H9 (cell line): Measurements from ENCODE around the gene COX7A2L. TPM values are rescaled to one million over a fixed set of nuclear protein-coding genes. Genes with fewer than 3 reads are reported as not detected.

ENCODE experiments used
- DNase-seq: peaks from one replicate; pipeline ENCODE4 v3.0.0-alpha.2; 2017
- H2AFZ ChIP-seq: one replicate; pipeline ENCODE4 v1.6.1; 2013; ENCODE audit warnings: mild to moderate bottlenecking, low read length, control low read depth, moderate library complexity
- H2AK5ac ChIP-seq: 2 replicates; pipeline ENCODE4 v1.6.1; 2013; ENCODE audit warnings: low read length, control low read depth, mixed read lengths; ENCODE audit not compliant: insufficient read length
- H2BK120ac ChIP-seq: one replicate; pipeline ENCODE4 v1.6.1; 2013; ENCODE audit warnings: low read depth, mild to moderate bottlenecking, low read length, control low read depth, inconsistent platforms; ENCODE audit not compliant: poor library complexity, severe bottlenecking
- H2BK12ac ChIP-seq: 2 replicates; pipeline ENCODE4 v1.6.1; 2013; ENCODE audit warnings: low read length, control low read depth, mixed read lengths, low read depth; ENCODE audit not compliant: insufficient read length
- H2BK15ac ChIP-seq: 2 replicates; pipeline ENCODE4 v1.6.1; 2013; ENCODE audit warnings: low read depth, low read length, control low read depth
- H2BK20ac ChIP-seq: one replicate; pipeline ENCODE4 v1.6.1; 2013; ENCODE audit warnings: low read depth, mild to moderate bottlenecking, low read length, control low read depth, inconsistent platforms; ENCODE audit not compliant: poor library complexity, severe bottlenecking
- H2BK5ac ChIP-seq: 2 replicates; pipeline ENCODE4 v1.6.1; 2013; ENCODE audit warnings: low read length, control low read depth, mixed read lengths; ENCODE audit not compliant: insufficient read length
- H3K14ac ChIP-seq: 2 replicates; pipeline ENCODE4 v1.6.1; 2013; ENCODE audit warnings: low read length, control low read depth; ENCODE audit not compliant: insufficient read depth
- H3K18ac ChIP-seq: 2 replicates; pipeline ENCODE4 v1.6.1; 2013; ENCODE audit warnings: low read depth, mild to moderate bottlenecking, mixed read lengths, low read length, control low read depth; ENCODE audit not compliant: insufficient read length
- H3K23ac ChIP-seq: 2 replicates; pipeline ENCODE4 v1.6.1; 2013; ENCODE audit warnings: low read length, control low read depth, mixed read lengths, low read depth; ENCODE audit not compliant: insufficient read length
- H3K23me2 ChIP-seq: 2 replicates; pipeline ENCODE4 v1.6.1; 2013; ENCODE audit warnings: low read depth, mild to moderate bottlenecking, mixed read lengths, low read length, control low read depth; ENCODE audit not compliant: insufficient read length, poor library complexity, severe bottlenecking
- H3K27ac ChIP-seq: 2 replicates; pipeline ENCODE4 v1.5.1; 2013; ENCODE audit warnings: low read length, control low read depth, mixed read lengths, low read depth; ENCODE audit not compliant: insufficient read length
- H3K27me3 ChIP-seq: 2 replicates; pipeline ENCODE4 v1.6.1; 2013; ENCODE audit warnings: low read length, control low read depth, inconsistent platforms; ENCODE audit not compliant: insufficient read depth
- H3K4ac ChIP-seq: 2 replicates; pipeline ENCODE4 v1.6.1; 2013; ENCODE audit warnings: low read depth, mild to moderate bottlenecking, control low read depth, inconsistent platforms, low read length, moderate library complexity
- H3K4me1 ChIP-seq: 2 replicates; pipeline ENCODE4 v1.6.1; 2013; ENCODE audit warnings: low read length, control low read depth, inconsistent platforms; ENCODE audit not compliant: insufficient read depth
- H3K4me2 ChIP-seq: 2 replicates; pipeline ENCODE4 v1.6.1; 2013; ENCODE audit warnings: low read length, control low read depth, mixed read lengths; ENCODE audit not compliant: insufficient read length, insufficient read depth
- H3K56ac ChIP-seq: 2 replicates; pipeline ENCODE4 v1.6.1; 2013; ENCODE audit warnings: low read depth, mild to moderate bottlenecking, mixed read lengths, low read length, control low read depth; ENCODE audit not compliant: insufficient read length
- H3K79me1 ChIP-seq: 2 replicates; pipeline ENCODE4 v1.6.1; 2013; ENCODE audit warnings: low read depth, mild to moderate bottlenecking, moderate library complexity, low read length, control low read depth, inconsistent platforms; ENCODE audit not compliant: insufficient read depth, poor library complexity, severe bottlenecking
- H3K79me2 ChIP-seq: 2 replicates; pipeline ENCODE4 v1.6.1; 2013; ENCODE audit warnings: low read length, control low read depth, inconsistent platforms; ENCODE audit not compliant: insufficient read depth
- H3K9ac ChIP-seq: 2 replicates; pipeline ENCODE4 v1.6.1; 2013; ENCODE audit warnings: low read length, control low read depth, mixed read lengths; ENCODE audit not compliant: insufficient read length; ENCODE audit errors: extremely low read depth
- H3K9me3 ChIP-seq: one replicate; pipeline ENCODE4 v1.6.1; 2013; ENCODE audit warnings: low read depth, low read length, inconsistent platforms; ENCODE audit not compliant: control insufficient read depth
- H3T11ph ChIP-seq: one replicate; pipeline ENCODE4 v1.6.1; 2013; ENCODE audit warnings: mild to moderate bottlenecking, low read length, control low read depth, inconsistent platforms
- H4K20me1 ChIP-seq: one replicate; pipeline ENCODE4 v1.6.1; 2013; ENCODE audit not compliant: control insufficient read depth, insufficient read length, insufficient read depth
- H4K5ac ChIP-seq: 2 replicates; pipeline ENCODE4 v1.6.1; 2013; ENCODE audit warnings: low read depth, mild to moderate bottlenecking, mixed read lengths, low read length, control low read depth; ENCODE audit not compliant: insufficient read length
- H4K8ac ChIP-seq: replicated peaks from 2 replicates; pipeline ENCODE4 v1.6.1; 2013; ENCODE audit warnings: low read length, control low read depth, mixed read lengths, low read depth; ENCODE audit not compliant: insufficient read length
- H4K91ac ChIP-seq: 2 replicates; pipeline ENCODE4 v1.6.1; 2013; ENCODE audit warnings: low read depth, mild to moderate bottlenecking, moderate library complexity, mixed read lengths, low read length, control low read depth; ENCODE audit not compliant: insufficient read length
- H3K27ac Mint-ChIP-seq, 3 experiments: 2 replicates in 2 of 3; 3 replicates in 1 of 3; pipeline ENCODE4 v1.8.0; 2020 to 2021; ENCODE audit warnings: mixed read lengths in 3 of 3, mild to moderate bottlenecking in 1 of 3, moderate library complexity in 1 of 3
- H3K27me3 Mint-ChIP-seq: 2 replicates; pipeline ENCODE4 v1.8.0; 2021; ENCODE audit warnings: low read depth, mild to moderate bottlenecking, moderate library complexity, mixed read lengths
- H3K36me3 Mint-ChIP-seq, 3 experiments: 2 replicates in 2 of 3; 3 replicates in 1 of 3; pipeline ENCODE4 v1.8.0; 2020 to 2021; ENCODE audit warnings: low read depth in 3 of 3, mixed read lengths in 3 of 3; ENCODE audit not compliant: insufficient read depth in 1 of 3
- H3K4me1 Mint-ChIP-seq, 2 experiments: 2 replicates each; pipeline ENCODE4 v1.8.0; 2020; ENCODE audit warnings: mixed read lengths in 2 of 2
- H3K4me3 Mint-ChIP-seq, 2 experiments: 2 replicates in 1 of 2; 3 replicates in 1 of 2; pipeline ENCODE4 v1.8.0; 2020 to 2021; ENCODE audit warnings: mild to moderate bottlenecking in 2 of 2, mixed read lengths in 2 of 2, moderate library complexity in 1 of 2
- H3K9me3 Mint-ChIP-seq, 2 experiments: 2 replicates in 1 of 2; 3 replicates in 1 of 2; pipeline ENCODE4 v1.8.0; 2020; ENCODE audit warnings: mild to moderate bottlenecking in 2 of 2, mixed read lengths in 2 of 2, moderate library complexity in 1 of 2
- CTCF ChIP-seq: fragments of 200-600 bp; sonication (generic); conservative IDR thresholded peaks from 3 replicates; pipeline ENCODE4 v1.8.0; 2021; ENCODE audit warnings: antibody characterized with exemption, mild to moderate bottlenecking
- WGBS: extraction: QIAGEN DNeasy Blood & Tissue Kit; methylation state at CpG from one replicate; pipeline ENCODE4 v1.1.7; 2013; ENCODE audit warnings: missing lambda C conversion rate, low lambda C conversion rate, mixed read lengths; ENCODE audit not compliant: insufficient read length; ENCODE audit errors: extremely low coverage; 5-methylcytosine and 5-hydroxymethylcytosine counted together
- total RNA-seq: library from RNA; stranded (reverse); gene quantifications from 2 replicates; pipeline ENCODE4 v1.2.1, GENCODE V29; 2021

COX7A2L gene
- total RNA-seq, 1 experiment from 2014 or later, result 102 TPM

GRCh38 chr2:42325609-42326008 is 35.4 kb downstream of the COX7A2L start:
- Mint-ChIP-seq H3K27ac (no peak overlapping the region), H3K27me3 (no peaks in the 10 kb centered on the region), H3K4me1 (no peaks in the 10 kb centered on the region), H3K36me3 (peaks cover 12 to 25% (median 20%) of the 10 kb centered on the region in 3 experiments; a peak in 6 of 7 replicates), H3K9me3 (no peaks in the 10 kb centered on the region), H3K4me3 (no peak overlapping the region)
- H3K4me1 ChIP-seq, result no peaks in the 10 kb centered on the region
- H3K27me3 ChIP-seq, result no peaks in the 10 kb centered on the region
- H3K23ac ChIP-seq, result no peak overlapping the region
- WGBS, result no CpG with 5 or more reads among the region's 1 CpG
- no peak for TF ChIP-seq CTCF
- H2BK12ac ChIP-seq, result no peak overlapping the region
- no peak overlapping the region for H3K56ac ChIP-seq
- H3K27ac ChIP-seq, result no peak overlapping the region
- H2BK5ac ChIP-seq, result no peak overlapping the region
- H3K18ac ChIP-seq, result no peak overlapping the region
- no peak overlapping the region for H2BK20ac ChIP-seq
- H3T11ph ChIP-seq, result no peak overlapping the region
- no peak overlapping the region for H3K4me2 ChIP-seq
- no peaks in the 10 kb centered on the region for H3K23me2 ChIP-seq
- no peaks in the 10 kb centered on the region for H3K9me3 ChIP-seq
- H3K4ac ChIP-seq, result no peak overlapping the region
- no peak overlapping the region for H4K8ac ChIP-seq
- no peak overlapping the region for H3K9ac ChIP-seq
- H2AFZ ChIP-seq, result no peak overlapping the region
- H3K79me2 ChIP-seq, result no peaks in the 10 kb centered on the region
- no peaks in the 10 kb centered on the region for H3K79me1 ChIP-seq
- no peak overlapping the region for H4K5ac ChIP-seq
- H3K14ac ChIP-seq, result no peak overlapping the region
- no peak overlapping the region for H2BK120ac ChIP-seq
- no peaks in the 10 kb centered on the region for H4K20me1 ChIP-seq
- no peak overlapping the region for H4K91ac ChIP-seq
- no peak overlapping the region for H2AK5ac ChIP-seq
- DNase-seq, result no peak
- no peak overlapping the region for H2BK15ac ChIP-seq
